GM12878 (cell line): Measurements from ENCODE around the gene CCDC28A. TPM values are rescaled to one million over a fixed set of nuclear protein-coding genes. Genes with fewer than 3 reads are reported as not detected.

Experiments used
- BCL11A ChIP-seq: IDR thresholded peaks from 2 replicates; pipeline ENCODE4 v1.6.1; 2011; ENCODE audit warnings: low read depth, low read length
- BHLHE40 ChIP-seq, 2 experiments: fragments of 450-650 bp in 1 of 2; IDR thresholded peaks; 2 replicates each; pipeline ENCODE4 v1.6.1; 2011 to 2017; ENCODE audit warnings: low read depth in 2 of 2, borderline replicate concordance in 1 of 2, improper control_type of control experiment in 1 of 2, low read length in 1 of 2, mild to moderate bottlenecking in 1 of 2
- CBX3 ChIP-seq: fragments of 200-600 bp; sonication (generic); IDR thresholded peaks from 2 replicates; pipeline ENCODE4 v1.6.1; 2016; ENCODE audit warnings: low read depth, borderline replicate concordance
- CBX5 ChIP-seq: sonication (generic); IDR thresholded peaks from 2 replicates; pipeline ENCODE4 v1.6.1; 2016; ENCODE audit warnings: low read depth, moderate library complexity, mild to moderate bottlenecking, inconsistent platforms
- CEBPB ChIP-seq, 2 experiments: fragments of 150-350 bp in 1 of 2; IDR thresholded peaks; 2 replicates each; pipeline ENCODE4 v1.6.1; 2012 to 2014; ENCODE audit warnings: low read depth in 2 of 2, low read length in 2 of 2, borderline replicate concordance in 1 of 2, inconsistent platforms in 1 of 2
- CREB1 ChIP-seq: IDR thresholded peaks from 2 replicates; pipeline ENCODE4 v1.6.1; 2012; ENCODE audit warnings: low read depth, mild to moderate bottlenecking, inconsistent platforms
- EED ChIP-seq: sonication (generic); IDR thresholded peaks from 2 replicates; pipeline ENCODE4 v1.6.1; 2016; ENCODE audit warnings: antibody characterized with exemption, low read depth
- ETV6 ChIP-seq, 2 experiments: fragments of 450-650 bp in 1 of 2; IDR thresholded peaks in 1 of 2; conservative IDR thresholded peaks in 1 of 2; 2 replicates each; pipeline ENCODE4 v1.6.1; 2014; ENCODE audit warnings: antibody characterized with exemption in 1 of 2, borderline replicate concordance in 1 of 2, low read depth in 1 of 2, mild to moderate bottlenecking in 1 of 2, moderate library complexity in 1 of 2
- HDAC2 ChIP-seq: fragments of 200-600 bp; sonication (generic); IDR thresholded peaks from 2 replicates; pipeline ENCODE4 v1.6.1; 2017
- MTA2 ChIP-seq: fragments of 450-650 bp; IDR thresholded peaks from 2 replicates; pipeline ENCODE4 v1.6.1; 2016; ENCODE audit warnings: low read depth, mild to moderate bottlenecking, moderate library complexity
- NFIC ChIP-seq: IDR thresholded peaks from 2 replicates; pipeline ENCODE4 v1.6.1; 2012; ENCODE audit warnings: low read depth, mild to moderate bottlenecking, inconsistent platforms, low read length, moderate library complexity
- NFYB ChIP-seq: IDR thresholded peaks from 2 replicates; pipeline ENCODE4 v1.6.1; 2011; ENCODE audit warnings: low read depth, mild to moderate bottlenecking, low read length, improper control_type of control experiment, moderate library complexity; ENCODE audit not compliant: insufficient read depth
- NR2C1 ChIP-seq: fragments of 450-650 bp; IDR thresholded peaks from 2 replicates; pipeline ENCODE4 v1.6.1; 2017; ENCODE audit warnings: antibody characterized with exemption, mild to moderate bottlenecking, moderate library complexity
- POLR2AphosphoS2 ChIP-seq: IDR thresholded peaks from 2 replicates; pipeline ENCODE4 v1.6.1; 2011; ENCODE audit warnings: low read depth, mild to moderate bottlenecking, low read length, improper control_type of control experiment, moderate library complexity
- RB1 ChIP-seq: fragments of 450-650 bp; formaldehyde crosslinking; IDR thresholded peaks from 2 replicates; pipeline ENCODE4 v1.6.1; 2017; ENCODE audit warnings: mild to moderate bottlenecking, borderline replicate concordance
- RFX5 ChIP-seq: IDR thresholded peaks from 2 replicates; pipeline ENCODE4 v1.6.1; 2011; ENCODE audit warnings: low read depth, low read length, improper control_type of control experiment
- RUNX3 ChIP-seq: IDR thresholded peaks from 2 replicates; pipeline ENCODE4 v1.6.1; 2012; ENCODE audit warnings: low read length, inconsistent platforms
- SMAD1 ChIP-seq: fragments of 450-650 bp; IDR thresholded peaks from 2 replicates; pipeline ENCODE4 v1.6.1; 2018; ENCODE audit warnings: mild to moderate bottlenecking, low read depth; ENCODE audit not compliant: partially characterized antibody
- SMAD5 ChIP-seq: IDR thresholded peaks from 2 replicates; pipeline ENCODE4 v1.6.1; 2016; ENCODE audit warnings: antibody characterized with exemption, low read depth
- SPI1 ChIP-seq: IDR thresholded peaks from 2 replicates; pipeline ENCODE4 v1.6.1; 2011; ENCODE audit warnings: low read depth, mild to moderate bottlenecking, low read length, moderate library complexity, borderline replicate concordance; ENCODE audit not compliant: insufficient read depth
- STAT3 ChIP-seq: IDR thresholded peaks from 2 replicates; pipeline ENCODE4 v1.6.1; 2011; ENCODE audit warnings: low read depth, low read length, improper control_type of control experiment
- SUZ12 ChIP-seq: fragments of 200-600 bp; sonication (generic); IDR thresholded peaks from one replicate; pipeline ENCODE4 v1.6.1; 2018; ENCODE audit warnings: antibody characterized with exemption, mild to moderate bottlenecking; ENCODE audit not compliant: unreplicated experiment
- TCF3 ChIP-seq: IDR thresholded peaks from 2 replicates; pipeline ENCODE4 v1.6.1; 2012; ENCODE audit warnings: low read depth, mild to moderate bottlenecking, low read length, borderline replicate concordance; ENCODE audit not compliant: insufficient read depth
- ZSCAN29 ChIP-seq: fragments of 450-650 bp; IDR thresholded peaks from 2 replicates; pipeline ENCODE4 v1.6.1; 2017; ENCODE audit warnings: mild to moderate bottlenecking, moderate library complexity
- ZZZ3 ChIP-seq: IDR thresholded peaks from 2 replicates; pipeline ENCODE4 v1.6.1; 2011; ENCODE audit warnings: low read depth; ENCODE audit not compliant: control insufficient read depth, insufficient read length
- polyA plus RNA-seq, 11 experiments: library from polyadenylated mRNA; depleted of rRNA in 4 of 11; unstranded in 6 of 11; stranded (reverse) in 5 of 11; fragments of >200 nt; fragmentation: Nextera tagmentation in 4 of 11; fragmentation: Illumina TruSeq in 1 of 11; extraction: Ambion mirVana in 4 of 11; extraction: Trizol in 1 of 11; gene quantifications; 1 replicate in 1 of 11; 2 replicates in 10 of 11; pipeline versions ENCODE4 v1.2.1 to v1.2.3, GENCODE V29; 2011 to 2016; ENCODE audit warnings: inconsistent platforms in 2 of 11, missing spikeins in 2 of 11, low read depth in 1 of 11
- total RNA-seq, 4 experiments: library from RNA; depleted of rRNA in 3 of 4; stranded (reverse); fragments of >200 nt in 3 of 4; fragmentation: Illumina TruSeq in 1 of 4; extraction: Trizol in 1 of 4; gene quantifications; 2 replicates each; pipeline versions ENCODE4 v1.2.1 to v1.2.3, GENCODE V29; 2013 to 2021
- TF ChIP-seq, protein P1 (sequence below): fragments of 450-650 bp; IDR thresholded peaks from 2 replicates; pipeline ENCODE4 v1.6.1; 2017; ENCODE audit warnings: low read depth, mild to moderate bottlenecking, moderate library complexity
- TF ChIP-seq, protein P2 (sequence below): fragments of 450-650 bp; formaldehyde crosslinking; IDR thresholded peaks from 2 replicates; pipeline ENCODE4 v1.4.0; 2020; ENCODE audit warnings: mild to moderate bottlenecking, moderate library complexity

The CCDC28A gene
- total and polyA plus RNA-seq, 10 of the 15 experiments (the other 5 are each of a cell fraction or from before 2014, with no cell fraction given) = 13.5 to 38.8 (median 19.2) TPM

DNA sequence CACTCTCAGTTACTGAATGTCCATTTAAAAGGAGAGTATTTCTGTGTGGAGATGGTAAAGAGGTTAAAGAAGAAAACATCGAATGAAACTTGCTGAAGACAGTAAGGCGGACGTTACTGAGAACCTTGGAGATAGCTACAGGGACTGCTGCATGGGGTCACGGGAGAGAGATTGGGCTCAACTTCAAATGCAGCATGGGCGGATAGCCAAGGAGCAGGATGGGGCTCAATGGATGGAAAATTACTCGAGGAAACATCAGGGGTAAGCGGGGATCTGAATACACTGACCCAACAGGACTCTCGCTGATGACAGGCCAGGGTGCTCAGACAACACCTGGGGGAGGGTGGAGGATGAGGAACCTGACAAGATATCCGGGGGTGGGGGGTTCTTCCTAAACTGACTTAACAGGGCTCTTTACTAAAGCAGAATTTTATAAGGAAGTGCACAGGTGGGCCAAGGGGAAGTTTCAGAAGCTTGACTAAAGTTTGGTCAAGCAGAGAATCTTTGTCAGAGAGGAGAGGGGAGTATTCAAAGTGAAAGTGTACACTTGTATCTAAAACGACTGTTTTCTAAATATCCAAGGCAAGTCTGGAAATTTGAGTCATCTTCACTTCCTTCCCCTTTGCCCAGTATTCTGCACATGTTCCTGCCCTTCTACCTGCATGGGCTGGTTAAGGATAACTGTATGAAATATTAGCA lies 45.1 kb downstream of the CCDC28A start (continued):
- TF ChIP-seq NR2C1 (no peak), NFIC (peak; percentile 94), ZSCAN29 (no peak), CBX3 (no peak), ZZZ3 (no peak), RB1 (no peak), SMAD5 (no peak), MTA2 (no peak; the same call in 1 of the 2 replicates), CEBPB (IDR thresholded peaks at IDR 0.05; ENCODE audit: borderline replicate concordance in 1 of 2, low read depth in 2 of 2, low read length in 2 of 2) (no peak; a peak in 1 of 4 replicates), STAT3 (no peak), HDAC2 (no peak), NFYB (no peak), CBX5 (0 out of 2 replicates have a peak, but pooled peaks have one; percentile 42), EED (peak; percentile 95), RFX5 (no peak), SPI1 (peak; percentile 83), BCL11A (peak; percentile 53; the same call in 1 of the 2 replicates), ETV6 (conservative IDR thresholded peaks at IDR 0.05 in 1 of 2, IDR thresholded peaks at IDR 0.05 in 1 of 2; ENCODE audit: borderline replicate concordance in 1 of 2, low read depth in 1 of 2) (peak in 1 of 2 experiments; percentile 97; a peak in 2 of 4 replicates), RUNX3 (peak; percentile 72), SMAD1 (no peak), BHLHE40 (IDR thresholded peaks at IDR 0.05; ENCODE audit: borderline replicate concordance in 1 of 2, low read depth in 2 of 2, low read length in 1 of 2) (no peak), SUZ12 (no peak), POLR2AphosphoS2 (no peak), CREB1 (peak; percentile 31; the same call in 1 of the 2 replicates), TCF3 (peak; percentile 55; the same call in 1 of the 2 replicates)
- TF ChIP-seq, protein P1, sequence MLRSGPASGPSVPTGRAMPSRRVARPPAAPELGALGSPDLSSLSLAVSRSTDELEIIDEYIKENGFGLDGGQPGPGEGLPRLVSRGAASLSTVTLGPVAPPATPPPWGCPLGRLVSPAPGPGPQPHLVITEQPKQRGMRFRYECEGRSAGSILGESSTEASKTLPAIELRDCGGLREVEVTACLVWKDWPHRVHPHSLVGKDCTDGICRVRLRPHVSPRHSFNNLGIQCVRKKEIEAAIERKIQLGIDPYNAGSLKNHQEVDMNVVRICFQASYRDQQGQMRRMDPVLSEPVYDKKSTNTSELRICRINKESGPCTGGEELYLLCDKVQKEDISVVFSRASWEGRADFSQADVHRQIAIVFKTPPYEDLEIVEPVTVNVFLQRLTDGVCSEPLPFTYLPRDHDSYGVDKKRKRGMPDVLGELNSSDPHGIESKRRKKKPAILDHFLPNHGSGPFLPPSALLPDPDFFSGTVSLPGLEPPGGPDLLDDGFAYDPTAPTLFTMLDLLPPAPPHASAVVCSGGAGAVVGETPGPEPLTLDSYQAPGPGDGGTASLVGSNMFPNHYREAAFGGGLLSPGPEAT = peak; percentile 60
- TF ChIP-seq, protein P2, sequence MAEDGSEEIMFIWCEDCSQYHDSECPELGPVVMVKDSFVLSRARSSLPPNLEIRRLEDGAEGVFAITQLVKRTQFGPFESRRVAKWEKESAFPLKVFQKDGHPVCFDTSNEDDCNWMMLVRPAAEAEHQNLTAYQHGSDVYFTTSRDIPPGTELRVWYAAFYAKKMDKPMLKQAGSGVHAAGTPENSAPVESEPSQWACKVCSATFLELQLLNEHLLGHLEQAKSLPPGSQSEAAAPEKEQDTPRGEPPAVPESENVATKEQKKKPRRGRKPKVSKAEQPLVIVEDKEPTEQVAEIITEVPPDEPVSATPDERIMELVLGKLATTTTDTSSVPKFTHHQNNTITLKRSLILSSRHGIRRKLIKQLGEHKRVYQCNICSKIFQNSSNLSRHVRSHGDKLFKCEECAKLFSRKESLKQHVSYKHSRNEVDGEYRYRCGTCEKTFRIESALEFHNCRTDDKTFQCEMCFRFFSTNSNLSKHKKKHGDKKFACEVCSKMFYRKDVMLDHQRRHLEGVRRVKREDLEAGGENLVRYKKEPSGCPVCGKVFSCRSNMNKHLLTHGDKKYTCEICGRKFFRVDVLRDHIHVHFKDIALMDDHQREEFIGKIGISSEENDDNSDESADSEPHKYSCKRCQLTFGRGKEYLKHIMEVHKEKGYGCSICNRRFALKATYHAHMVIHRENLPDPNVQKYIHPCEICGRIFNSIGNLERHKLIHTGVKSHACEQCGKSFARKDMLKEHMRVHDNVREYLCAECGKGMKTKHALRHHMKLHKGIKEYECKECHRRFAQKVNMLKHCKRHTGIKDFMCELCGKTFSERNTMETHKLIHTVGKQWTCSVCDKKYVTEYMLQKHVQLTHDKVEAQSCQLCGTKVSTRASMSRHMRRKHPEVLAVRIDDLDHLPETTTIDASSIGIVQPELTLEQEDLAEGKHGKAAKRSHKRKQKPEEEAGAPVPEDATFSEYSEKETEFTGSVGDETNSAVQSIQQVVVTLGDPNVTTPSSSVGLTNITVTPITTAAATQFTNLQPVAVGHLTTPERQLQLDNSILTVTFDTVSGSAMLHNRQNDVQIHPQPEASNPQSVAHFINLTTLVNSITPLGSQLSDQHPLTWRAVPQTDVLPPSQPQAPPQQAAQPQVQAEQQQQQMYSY (CRISPR knock-in tag) = no peak
